Uterus (tissue), 2 donors: ENCODE data around the gene CBLN3.

Experiments
- CTCF ChIP-seq, 4 experiments: fragments of 200-600 bp in 2 of 4; fragments of 450-650 bp in 2 of 4; sonication (generic) in 2 of 4; IDR thresholded peaks; one replicate each; pipeline ENCODE4 v1.5.1; 2016 to 2019; ENCODE audit warnings: antibody characterized with exemption in 4 of 4, mild to moderate bottlenecking in 2 of 4, moderate library complexity in 1 of 4
- POLR2A ChIP-seq, 2 donors: fragments of 450-650 bp; IDR thresholded peaks; one replicate each; pipeline ENCODE4 v1.6.1; 2016; ENCODE audit warnings: antibody characterized with exemption in 2 of 2, mild to moderate bottlenecking in 1 of 2, moderate library complexity in 1 of 2

DNA sequence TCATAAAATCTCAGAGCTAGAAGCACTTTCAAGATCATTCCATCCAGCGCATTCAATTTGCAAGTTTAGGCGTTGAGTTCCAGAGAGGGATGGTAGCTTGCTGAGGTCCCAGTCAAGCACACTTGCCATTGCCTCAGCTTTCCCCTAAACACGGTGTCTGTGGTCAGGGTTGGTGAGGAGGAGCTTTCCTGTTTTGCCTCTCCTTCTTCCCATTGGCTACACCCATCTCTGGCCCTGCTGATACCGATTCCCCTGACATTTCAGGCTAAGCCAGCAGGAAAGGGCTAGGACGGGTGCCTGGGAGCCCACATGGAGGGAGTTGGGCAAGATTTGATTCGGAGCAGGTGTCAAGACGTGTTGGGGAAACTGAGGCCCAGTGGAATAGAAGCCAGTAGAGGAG lies 52.3 kb downstream of the CBLN3 start:
- TF ChIP-seq CTCF (IDR thresholded peaks at IDR 0.05) (no peak), POLR2A (IDR thresholded peaks at IDR 0.05) (no peak)
